Activated CD8-positive, alpha-beta T cell treated with anti-CD3 and anti-CD28 coated beads for 36 hours (primary cell): ENCODE data around the gene AK2. TPM values are rescaled to one million over a fixed set of nuclear protein-coding genes. Genes with fewer than 3 reads are reported as not detected.
A peak's percentile ranks its signal among the peaks of the same experiment; 100 is the strongest.

Source experiments
- ATAC-seq: fragments of 200-7000 bp; cut with Tn5 transposase; one replicate; pipeline ENCODE4 v1.10.0; 2021; ENCODE audit warnings: mild to moderate bottlenecking, moderate library complexity
- CTCF ChIA-PET: fragments of 350-600 bp; sonication (Branson Sonifier 250); formaldehyde crosslinking; loops from one replicate; lab custom pipeline; 2021; ENCODE audit warnings: antibody characterized with exemption; lab: Charles Lee
- POLR2A ChIA-PET: fragments of 350-600 bp; sonication (Branson Sonifier 250); formaldehyde crosslinking; loops from one replicate; lab custom pipeline; 2021; ENCODE audit warnings: antibody characterized with exemption; lab: Charles Lee
- DNase-seq: peaks from one replicate; pipeline ENCODE4 v3.0.0-alpha.2; 2020
- H3K27ac Mint-ChIP-seq: one replicate; pipeline ENCODE4 v1.8.0; 2021; ENCODE audit warnings: mild to moderate bottlenecking, mixed read lengths
- H3K27me3 Mint-ChIP-seq: one replicate; pipeline ENCODE4 v1.8.0; 2021; ENCODE audit warnings: mixed read lengths
- H3K36me3 Mint-ChIP-seq: one replicate; pipeline ENCODE4 v1.8.0; 2021; ENCODE audit warnings: low read depth, mixed read lengths
- H3K4me1 Mint-ChIP-seq: one replicate; pipeline ENCODE4 v1.8.0; 2021; ENCODE audit warnings: low read depth, mixed read lengths
- H3K4me3 Mint-ChIP-seq: one replicate; pipeline ENCODE4 v1.8.0; 2021; ENCODE audit warnings: mild to moderate bottlenecking, moderate library complexity, mixed read lengths
- H3K9me3 Mint-ChIP-seq: one replicate; pipeline ENCODE4 v1.8.0; 2021; ENCODE audit warnings: mixed read lengths
- intact Hi-C: fragments of 100-400 bp; cut with micrococcal nuclease; formaldehyde crosslinking; loops from one replicate; pipeline ENCODE4 v1.10.0; 2022
- total RNA-seq, 2 experiments: library from RNA; stranded (reverse); gene quantifications; one replicate each; pipeline ENCODE4 v1.2.3, GENCODE V29; 2021
- TF ChIP-seq, protein P1 (sequence below): fragments of 200-600 bp; IDR thresholded peaks from one replicate; pipeline ENCODE4 v1.8.0; 2022; ENCODE audit warnings: antibody characterized with exemption, mild to moderate bottlenecking

The AK2 gene
- total RNA-seq, 2 experiments from 2014 or later = 404 TPM

GRCh38 chr1:32984455-32985171 is 52.1 kb downstream of the AK2 start:
- peaks cover 58% of the 10 kb centered on the region for H3K4me1 Mint-ChIP-seq
- H3K36me3 Mint-ChIP-seq = no peaks in the 10 kb centered on the region
- CTCF ChIA-PET = interaction anchor here (0.5 to 1.8 kb wide), 7 partner anchors 8 to 143 kb away, joined by 3 to 5 read pairs (median 4); no protein-coding TSS in a partner anchor
- TF ChIP-seq, protein P1, sequence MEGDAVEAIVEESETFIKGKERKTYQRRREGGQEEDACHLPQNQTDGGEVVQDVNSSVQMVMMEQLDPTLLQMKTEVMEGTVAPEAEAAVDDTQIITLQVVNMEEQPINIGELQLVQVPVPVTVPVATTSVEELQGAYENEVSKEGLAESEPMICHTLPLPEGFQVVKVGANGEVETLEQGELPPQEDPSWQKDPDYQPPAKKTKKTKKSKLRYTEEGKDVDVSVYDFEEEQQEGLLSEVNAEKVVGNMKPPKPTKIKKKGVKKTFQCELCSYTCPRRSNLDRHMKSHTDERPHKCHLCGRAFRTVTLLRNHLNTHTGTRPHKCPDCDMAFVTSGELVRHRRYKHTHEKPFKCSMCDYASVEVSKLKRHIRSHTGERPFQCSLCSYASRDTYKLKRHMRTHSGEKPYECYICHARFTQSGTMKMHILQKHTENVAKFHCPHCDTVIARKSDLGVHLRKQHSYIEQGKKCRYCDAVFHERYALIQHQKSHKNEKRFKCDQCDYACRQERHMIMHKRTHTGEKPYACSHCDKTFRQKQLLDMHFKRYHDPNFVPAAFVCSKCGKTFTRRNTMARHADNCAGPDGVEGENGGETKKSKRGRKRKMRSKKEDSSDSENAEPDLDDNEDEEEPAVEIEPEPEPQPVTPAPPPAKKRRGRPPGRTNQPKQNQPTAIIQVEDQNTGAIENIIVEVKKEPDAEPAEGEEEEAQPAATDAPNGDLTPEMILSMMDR = no peak
- intact Hi-C loops = no loop called here
- DNase-seq (peak; percentile 47), ATAC-seq (peak; percentile 17)
- H3K9me3 Mint-ChIP-seq = no peaks in the 10 kb centered on the region
- H3K27ac Mint-ChIP-seq = peak overlapping the region; percentile 55
- no peaks in the 10 kb centered on the region for H3K27me3 Mint-ChIP-seq
- POLR2A ChIA-PET = interaction anchor here (2.3 kb wide), 1 partner anchor 20 kb away, joined by 7 read pairs; the partner anchor contains the start of gene RNF19B
- H3K4me3 Mint-ChIP-seq = no peak overlapping the region

GRCh38 chr1:32984090-32984454 is 52.6 kb downstream of the AK2 start:
- intact Hi-C loops = no loop called here
- DNase-seq (no peak), ATAC-seq (no peak)
- Mint-ChIP-seq H3K4me3 (no peak overlapping the region), H3K9me3 (no peaks in the 10 kb centered on the region), H3K27me3 (no peaks in the 10 kb centered on the region), H3K4me1 (peaks cover 52% of the 10 kb centered on the region), H3K36me3 (no peaks in the 10 kb centered on the region), H3K27ac (peak overlapping the region; percentile 25)
- TF ChIP-seq, protein P1 = no peak
- CTCF ChIA-PET = interaction anchor here (0.5 to 1.8 kb wide), 5 partner anchors 8 to 111 kb away, joined by 3 to 5 read pairs (median 4); no protein-coding TSS in a partner anchor
- POLR2A ChIA-PET = interaction anchor here (2.3 kb wide), 1 partner anchor 19 kb away, joined by 7 read pairs; the partner anchor contains the start of gene RNF19B

- intact Hi-C loops = no loop called here
- POLR2A ChIA-PET = no interaction called here
- Mint-ChIP-seq H3K4me1 (peaks cover 44% of the 10 kb centered on the region), H3K9me3 (no peaks in the 10 kb centered on the region), H3K27ac (peak overlapping the region; percentile 59), H3K4me3 (no peak overlapping the region), H3K36me3 (no peaks in the 10 kb centered on the region), H3K27me3 (no peaks in the 10 kb centered on the region)
- ATAC-seq (no peak), DNase-seq (no peak)
- CTCF ChIA-PET = interaction anchor here (1.8 kb wide), 1 partner anchor 10 kb away, joined by 4 read pairs; no protein-coding TSS in a partner anchor
- TF ChIP-seq, protein P1 = no peak
Measured at GRCh38 chr1:32983020-32983419, 53.7 kb downstream of the AK2 start.

DNA sequence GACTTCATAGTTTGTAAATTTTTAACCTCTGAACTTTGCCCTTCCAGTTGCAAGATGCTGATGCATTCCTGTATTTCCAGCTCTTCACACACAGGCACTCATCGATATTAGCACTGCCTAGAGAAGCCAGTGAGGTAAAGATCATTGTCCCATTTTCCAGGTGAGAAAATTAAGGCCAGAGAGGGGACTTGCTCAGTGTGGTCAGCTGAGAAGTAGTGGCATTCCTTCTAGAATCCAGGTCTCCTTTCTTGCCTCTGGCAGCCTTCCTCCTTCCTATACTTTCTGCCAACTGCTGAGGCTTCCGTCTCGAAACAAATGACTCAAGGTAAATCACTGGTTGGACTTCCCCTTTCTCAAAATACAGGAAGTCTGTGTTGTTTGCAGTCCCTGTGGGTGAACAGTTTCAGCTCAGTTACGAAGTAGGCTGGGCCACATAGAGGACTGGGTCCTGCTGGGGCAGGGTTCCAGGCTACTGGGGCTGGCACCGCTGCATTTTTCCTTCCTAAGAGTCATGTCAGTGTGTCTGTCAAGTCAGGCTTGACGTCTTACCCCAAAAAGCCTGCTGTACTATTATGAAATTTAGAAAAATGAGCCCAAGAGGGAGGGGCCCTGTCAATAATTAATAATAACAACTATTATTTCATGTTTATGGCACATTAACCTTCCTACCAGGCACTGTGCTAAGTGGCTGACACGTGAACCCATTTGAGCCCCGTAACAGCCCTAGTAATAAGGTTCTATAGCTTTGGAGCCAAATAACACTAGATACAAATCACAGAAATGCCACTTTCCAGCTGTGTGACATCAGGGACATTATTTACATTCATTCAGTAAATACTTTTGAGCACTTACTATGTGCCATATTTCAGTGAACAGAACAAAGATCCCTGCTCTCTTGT is 55.4 kb downstream of the AK2 start:
- ChIA-PET POLR2A (interaction anchor here (0.8 to 2.5 kb wide), 9 partner anchors 7 to 46 kb away, joined by 3 to 13 read pairs (median 4); no protein-coding TSS in a partner anchor), CTCF (interaction anchor here (0.7 to 1.7 kb wide), 10 partner anchors 10 to 157 kb away, joined by 3 to 10 read pairs (median 5); partner anchors contain the start of gene RNF19B)
- DNase-seq (peak; percentile 74), ATAC-seq (peak; percentile 97)
- Mint-ChIP-seq H3K36me3 (no peaks in the 10 kb centered on the region), H3K27ac (peak overlapping the region; percentile 78), H3K27me3 (no peaks in the 10 kb centered on the region), H3K4me1 (peaks cover 44% of the 10 kb centered on the region), H3K9me3 (no peaks in the 10 kb centered on the region), H3K4me3 (peak overlapping the region; percentile 28)
- intact Hi-C loops = no loop called here
- TF ChIP-seq, protein P1 = no peak
